GM13977 (cell line): ENCODE results near the gene KCNN1.
"Not testable (repeated sequence)": the region's sequence is repeated elsewhere in the genome, so short reads cannot be mapped to it uniquely, and the experiment has no call there.

ENCODE experiments used
- DNase-seq: peaks from one replicate; pipeline ENCODE4 v3.0.0; 2012; ENCODE audit warnings: low spot score
- CTCF ChIP-seq: IDR thresholded peaks from 2 replicates; pipeline ENCODE4 v1.5.1; 2012; ENCODE audit warnings: mild to moderate bottlenecking, control low read depth; ENCODE audit not compliant: insufficient read depth; ENCODE audit errors: extremely low read depth, missing control alignments
- in situ Hi-C: fragments of 300-500 bp; cut with MboI; formaldehyde crosslinking; loops from one replicate; pipeline ENCODE4 v1.12.0; 2022; ENCODE audit warnings: low sequenced_read_pairs, low pct_unique_long_range_greater_than_20kb, mixed read lengths, inconsistent platforms; ENCODE audit not compliant: unreplicated experiment

KCNN1 gene

GRCh38 chr19:17966550-17967256 is at the start of gene KCNN1:
Gene KCNN1, plus strand, starts transcription at chr19:17967107. Its CDS starts 6,782 bp downstream, at chr19:17973889.
- in situ Hi-C loops = no loop called here
- no peak for TF ChIP-seq CTCF
- peak; percentile 76 for DNase-seq

DNA sequence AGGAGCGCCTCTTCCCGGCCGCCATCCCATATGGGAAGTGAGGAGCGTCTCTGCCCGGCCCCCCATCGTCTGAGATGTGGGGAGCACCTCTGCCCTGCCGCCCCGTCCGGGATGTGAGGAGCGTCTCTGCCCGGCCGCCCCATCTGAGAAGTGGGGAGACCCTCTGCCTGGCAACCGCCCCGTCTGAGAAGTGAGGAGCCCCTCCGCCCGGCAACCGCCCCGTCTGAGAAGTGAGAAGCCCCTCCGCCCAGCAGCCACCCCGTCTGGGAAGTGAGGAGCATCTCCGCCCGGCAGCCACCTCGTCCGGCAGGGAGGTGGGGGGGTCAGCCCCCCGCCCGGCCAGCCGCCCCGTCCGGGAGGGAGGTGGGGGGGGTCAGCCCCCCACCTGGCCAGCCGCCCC is 48.8 kb upstream of the KCNN1 start:
- DNase-seq, in situ Hi-C loops: not testable (repeated sequence)

GRCh38 chr19:17919122-17919521 is 47.8 kb upstream of the KCNN1 start:
- DNase-seq, in situ Hi-C loops: not testable (repeated sequence)

DNA sequence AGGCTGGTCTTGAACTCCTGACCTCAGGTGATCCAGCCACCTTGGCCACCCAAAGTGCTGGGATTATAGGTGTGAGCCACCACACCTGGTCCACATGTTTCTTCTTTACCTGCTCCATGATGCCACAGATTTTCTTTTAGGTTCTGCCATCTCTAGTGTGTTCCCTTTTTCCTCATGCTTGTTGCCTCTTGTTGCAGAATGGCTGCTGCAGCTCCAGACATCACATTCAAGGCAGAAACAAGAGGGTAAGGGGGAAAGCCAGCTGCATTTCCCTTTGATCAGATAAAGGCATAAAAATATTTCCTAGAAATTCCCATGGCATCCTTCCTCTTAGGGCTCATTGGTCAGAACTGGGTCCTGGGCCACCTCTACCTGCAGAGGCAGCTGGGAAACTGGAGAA is 46.4 kb upstream of the KCNN1 start:
- in situ Hi-C loops = no loop called here
- no peak for DNase-seq
- TF ChIP-seq CTCF = no peak

DNA sequence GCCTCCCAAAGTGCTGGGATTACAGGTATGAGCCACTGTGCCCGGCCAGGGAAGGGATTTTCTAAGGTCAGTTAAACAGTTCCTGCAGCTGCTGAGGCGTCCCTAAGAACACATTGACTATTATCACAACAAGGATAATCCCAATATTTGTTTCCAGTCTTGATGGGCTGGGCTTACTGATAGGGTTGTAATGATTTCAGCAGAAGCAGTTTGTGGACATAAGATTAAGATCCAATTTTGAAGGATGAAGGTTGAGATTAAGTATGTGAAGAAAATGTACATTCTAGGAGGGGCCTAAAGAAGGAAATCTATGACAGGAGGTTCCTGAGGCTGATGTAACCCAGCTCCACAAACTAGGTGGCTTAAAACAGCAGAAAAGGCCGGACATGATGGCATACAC is 44.8 kb upstream of the KCNN1 start:
- TF ChIP-seq CTCF = no peak
- in situ Hi-C loops = no loop called here

GRCh38 chr19:17926044-17926443 is 40.9 kb upstream of the KCNN1 start:
- peak; percentile 29 for DNase-seq
- in situ Hi-C loops = loop anchor here (25.0 kb wide), 1 partner anchor 136 kb away; no protein-coding TSS in a partner anchor
- TF ChIP-seq CTCF = no peak

More for the DNA sequence above, 44.8 kb upstream of the KCNN1 start:
- DNase-seq = no peak

DNA sequence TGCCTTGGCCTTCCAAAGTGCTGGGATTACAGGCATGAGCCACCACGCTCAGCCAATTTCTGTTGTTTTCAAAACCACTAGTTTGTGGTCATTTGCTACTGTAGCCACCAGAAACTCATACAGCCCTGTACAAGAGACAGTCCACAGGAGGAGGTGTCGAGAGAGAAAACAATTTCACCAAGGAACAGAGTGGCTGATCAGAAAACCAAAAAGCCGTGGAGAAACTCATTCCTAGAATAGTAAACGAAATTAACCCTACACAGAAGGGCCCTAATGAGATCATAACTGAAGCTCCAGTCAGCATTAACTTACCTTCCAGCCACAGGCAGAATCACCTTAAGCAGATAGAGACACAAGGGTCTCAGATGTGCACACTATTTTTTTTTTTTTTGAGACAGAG is 37.9 kb upstream of the KCNN1 start:
- in situ Hi-C loops = loop anchor here (25.0 kb wide), 1 partner anchor 133 kb away; no protein-coding TSS in a partner anchor
- peak; percentile 77 for DNase-seq
- TF ChIP-seq CTCF = no peak
